Measurements from ENCODE around the gene MAD1L1. TPM values are rescaled to one million over a fixed set of nuclear protein-coding genes. Genes with fewer than 3 reads are reported as not detected.

Gene MAD1L1
- total and polyA plus RNA-seq, 2 of the 8 experiments (the other 6 are each of a cell fraction or from before 2014, with no cell fraction given), result 40.4 to 44.6 TPM

GRCh38 chr7:1809070-1809469 lies 423.7 kb downstream of the MAD1L1 start (continued):
- TF ChIP-seq, protein P1, sequence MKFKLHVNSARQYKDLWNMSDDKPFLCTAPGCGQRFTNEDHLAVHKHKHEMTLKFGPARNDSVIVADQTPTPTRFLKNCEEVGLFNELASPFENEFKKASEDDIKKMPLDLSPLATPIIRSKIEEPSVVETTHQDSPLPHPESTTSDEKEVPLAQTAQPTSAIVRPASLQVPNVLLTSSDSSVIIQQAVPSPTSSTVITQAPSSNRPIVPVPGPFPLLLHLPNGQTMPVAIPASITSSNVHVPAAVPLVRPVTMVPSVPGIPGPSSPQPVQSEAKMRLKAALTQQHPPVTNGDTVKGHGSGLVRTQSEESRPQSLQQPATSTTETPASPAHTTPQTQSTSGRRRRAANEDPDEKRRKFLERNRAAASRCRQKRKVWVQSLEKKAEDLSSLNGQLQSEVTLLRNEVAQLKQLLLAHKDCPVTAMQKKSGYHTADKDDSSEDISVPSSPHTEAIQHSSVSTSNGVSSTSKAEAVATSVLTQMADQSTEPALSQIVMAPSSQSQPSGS (IDR thresholded peaks at IDR 0.05; ENCODE audit: low read length), result no peak
- TF ChIP-seq ATF3 (IDR thresholded peaks at IDR 0.05; ENCODE audit: insufficient read depth, low read depth, low read length), result no peak
- TF ChIP-seq ASH2L (IDR thresholded peaks at IDR 0.05; ENCODE audit: low read length), result no peak
- no peak for TF ChIP-seq SIN3A (conservative IDR thresholded peaks at IDR 0.05 in 1 of 2, IDR thresholded peaks at IDR 0.05 in 1 of 2; ENCODE audit: low read depth in 1 of 2, low read length in 2 of 2)
- no peak for TF ChIP-seq SAP30 (IDR thresholded peaks at IDR 0.05; ENCODE audit: insufficient read depth, insufficient replicate concordance, low read length)
- no peak for TF ChIP-seq CHD2 (IDR thresholded peaks at IDR 0.05; ENCODE audit: low read length)
- TF ChIP-seq CTCF (IDR thresholded peaks at IDR 0.05; ENCODE audit: control extremely low read depth in 1 of 3, insufficient read depth in 1 of 3, low read depth in 1 of 3, low read length in 3 of 3), result no peak
